ENCODE measurements around the gene TMEM175.

TMEM175 gene

DNA sequence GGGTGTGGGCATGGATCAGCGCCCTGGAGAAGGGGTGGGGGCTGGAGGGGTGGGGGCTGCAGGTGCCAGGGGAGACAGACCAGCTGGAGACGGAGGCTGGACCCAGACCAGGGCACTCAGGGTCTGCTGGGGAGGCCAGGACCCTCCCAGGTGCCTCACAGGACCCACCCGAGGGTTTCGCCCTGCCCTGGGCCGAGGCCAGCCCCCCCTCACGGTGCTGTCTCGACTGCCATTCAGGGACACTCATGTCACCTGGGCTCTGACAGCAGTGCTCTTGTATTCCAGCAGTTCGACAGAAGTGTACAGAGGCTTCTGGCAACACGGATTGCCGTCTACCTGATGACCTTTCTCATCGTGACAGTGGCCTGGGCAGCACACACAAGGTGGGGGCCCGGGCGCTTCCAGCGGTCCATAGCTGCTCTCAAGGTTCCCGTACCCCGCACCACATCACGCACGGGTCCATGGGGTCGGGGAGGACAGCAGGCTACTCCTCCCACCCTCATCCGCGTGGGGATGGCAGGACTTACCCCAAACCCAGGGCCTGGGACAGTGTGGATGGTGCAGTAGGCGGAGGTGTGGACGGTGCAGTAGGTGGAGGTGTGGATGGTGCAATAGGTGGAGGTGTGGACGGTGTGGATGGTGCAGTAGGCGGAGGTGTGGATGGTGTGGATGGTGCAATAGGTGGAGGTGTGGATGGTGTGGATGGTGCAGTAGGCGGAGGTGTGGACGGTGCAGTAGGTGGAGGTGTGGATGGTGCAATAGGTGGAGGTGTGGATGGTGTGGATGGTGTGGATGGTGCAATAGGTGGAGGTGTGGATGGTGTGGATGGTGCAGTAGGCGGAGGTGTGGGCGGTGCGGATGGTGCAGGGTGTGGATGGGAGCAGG, 18.1 kb downstream of the TMEM175 start:
- H3K9me3 ChIP-seq (ENCODE audit: insufficient read depth, low read depth, low read length), result no peaks in the 10 kb centered on the region
- 94% methylated on average over 30 of the region's 30 CpGs for WGBS
- H3K27me3 ChIP-seq (ENCODE audit: insufficient read depth, low read length), result peaks cover 2% of the 10 kb centered on the region; the same call in 1 of the 2 replicates
- H3K4me3 ChIP-seq (ENCODE audit: low read length), result no peak overlapping the region
- no peak overlapping the region for H3K9ac ChIP-seq (ENCODE audit: low read depth, low read length)
- H3K36me3 ChIP-seq (ENCODE audit: insufficient read depth, low read length), result no peaks in the 10 kb centered on the region
- peaks cover 7% of the 10 kb centered on the region; the same call in 1 of the 2 replicates for H3K4me1 ChIP-seq (ENCODE audit: insufficient read depth, low read length)
- H3K27ac ChIP-seq (ENCODE audit: low read depth, low read length), result no peak overlapping the region

- H3K9ac ChIP-seq (ENCODE audit: low read depth, low read length), result no peak overlapping the region; the same call in 1 of the 2 replicates
- WGBS, result 74% methylated on average over 7 of the region's 7 CpGs
- H3K36me3 ChIP-seq (ENCODE audit: insufficient read depth, low read length), result no peaks in the 10 kb centered on the region
- H3K4me1 ChIP-seq (ENCODE audit: insufficient read depth, low read length), result no peaks in the 10 kb centered on the region
- no peaks in the 10 kb centered on the region for H3K27me3 ChIP-seq (ENCODE audit: insufficient read depth, low read length)
- H3K9me3 ChIP-seq (ENCODE audit: insufficient read depth, low read depth, low read length), result no peaks in the 10 kb centered on the region
- no peak overlapping the region for H3K27ac ChIP-seq (ENCODE audit: low read depth, low read length)
- H3K4me3 ChIP-seq (ENCODE audit: low read length), result no peak overlapping the region
Measured at GRCh38 chr4:951186-951585, 18.9 kb downstream of the TMEM175 start.

DNA sequence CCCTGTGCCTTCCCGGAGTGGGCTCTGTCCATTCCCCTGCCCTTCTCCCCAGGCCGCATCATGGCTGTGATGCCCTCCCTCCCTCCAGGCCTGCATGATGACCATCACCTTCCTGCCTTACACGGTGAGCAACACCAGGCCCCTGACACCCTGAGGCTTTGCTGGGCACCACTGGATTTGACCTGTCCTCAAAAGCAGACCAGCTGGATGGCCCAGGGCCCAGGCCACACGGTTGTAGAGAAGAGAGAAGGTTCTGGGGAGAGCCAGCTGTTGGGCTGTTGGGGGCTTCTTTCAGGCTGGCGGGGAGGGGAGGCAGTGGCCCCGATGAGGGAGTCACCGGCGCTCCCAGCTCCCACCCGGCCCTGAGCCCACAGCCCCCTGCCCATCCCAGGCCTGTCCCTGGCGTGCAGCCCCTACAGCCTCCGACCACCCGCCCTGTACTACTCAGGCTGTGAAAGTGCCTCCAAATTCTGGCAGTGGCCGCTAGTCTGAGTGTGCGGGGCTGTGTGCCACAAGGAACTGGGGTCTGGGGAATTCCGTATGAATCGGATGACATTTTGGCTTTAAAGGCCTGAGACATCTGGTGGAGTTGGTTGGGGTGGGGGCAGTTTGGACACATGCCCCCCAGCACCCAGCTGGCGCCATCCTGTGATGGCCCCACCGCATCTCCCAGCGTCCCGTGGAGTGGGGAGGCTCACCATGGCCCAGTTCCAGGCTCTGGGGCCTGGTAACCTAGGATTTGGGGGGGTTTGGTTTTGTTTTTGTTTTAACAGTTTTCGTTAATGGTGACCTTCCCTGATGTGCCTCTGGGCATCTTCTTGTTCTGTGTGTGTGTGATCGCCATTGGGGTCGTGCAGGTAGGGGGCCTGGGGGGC, 19.6 kb downstream of the TMEM175 start:
- no peak overlapping the region for H3K27ac ChIP-seq (ENCODE audit: low read depth, low read length)
- no peaks in the 10 kb centered on the region for H3K27me3 ChIP-seq (ENCODE audit: insufficient read depth, low read length)
- no peaks in the 10 kb centered on the region for H3K36me3 ChIP-seq (ENCODE audit: insufficient read depth, low read length)
- no peaks in the 10 kb centered on the region for H3K4me1 ChIP-seq (ENCODE audit: insufficient read depth, low read length)
- H3K9ac ChIP-seq (ENCODE audit: low read depth, low read length), result no peak overlapping the region
- 91% methylated on average over 23 of the region's 23 CpGs for WGBS
- no peaks in the 10 kb centered on the region for H3K9me3 ChIP-seq (ENCODE audit: insufficient read depth, low read depth, low read length)
- H3K4me3 ChIP-seq (ENCODE audit: low read length), result no peak overlapping the region

DNA sequence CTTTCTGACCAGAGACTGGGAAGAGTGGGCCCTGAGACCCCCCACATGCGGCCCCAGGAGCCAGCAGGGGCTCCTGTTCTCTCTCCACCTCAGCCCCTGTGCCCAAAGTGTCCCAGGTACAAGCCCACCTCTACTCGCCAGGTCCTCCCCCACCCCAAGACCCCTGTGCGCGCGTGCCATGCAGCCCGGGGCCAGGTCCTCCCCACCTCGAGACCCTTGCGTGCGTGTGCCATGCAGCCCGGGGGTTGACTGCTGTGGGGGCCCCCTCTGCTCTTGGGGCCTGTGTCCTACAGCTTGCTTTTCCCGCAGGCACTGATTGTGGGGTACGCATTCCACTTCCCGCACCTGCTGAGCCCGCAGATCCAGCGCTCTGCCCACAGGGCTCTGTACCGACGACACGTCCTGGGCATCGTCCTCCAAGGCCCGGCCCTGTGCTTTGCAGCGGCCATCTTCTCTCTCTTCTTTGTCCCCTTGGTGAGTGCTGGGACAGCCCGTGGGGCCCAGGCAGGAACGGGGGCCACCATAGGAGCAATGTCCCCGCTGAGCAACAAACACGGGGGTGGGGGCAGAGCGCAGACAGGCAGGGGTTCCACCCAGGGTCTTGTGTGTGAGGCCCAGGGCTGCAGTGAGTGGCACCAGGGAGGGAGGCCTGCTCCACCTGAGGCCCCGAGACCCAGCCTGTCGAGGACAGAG, 20.8 kb downstream of the TMEM175 start:
- Histone ChIP-seq H3K27me3 (ENCODE audit: insufficient read depth, low read length) (no peaks in the 10 kb centered on the region), H3K9me3 (ENCODE audit: insufficient read depth, low read depth, low read length) (no peaks in the 10 kb centered on the region), H3K36me3 (ENCODE audit: insufficient read depth, low read length) (no peaks in the 10 kb centered on the region), H3K4me1 (ENCODE audit: insufficient read depth, low read length) (no peaks in the 10 kb centered on the region), H3K9ac (ENCODE audit: low read depth, low read length) (no peak overlapping the region), H3K27ac (ENCODE audit: low read depth, low read length) (no peak overlapping the region), H3K4me3 (ENCODE audit: low read length) (no peak overlapping the region)
- WGBS, result 96% methylated on average over 28 of the region's 28 CpGs

- Histone ChIP-seq H3K27ac (ENCODE audit: low read depth, low read length) (no peak overlapping the region), H3K9me3 (ENCODE audit: insufficient read depth, low read depth, low read length) (no peaks in the 10 kb centered on the region), H3K4me3 (ENCODE audit: low read length) (no peak overlapping the region), H3K36me3 (ENCODE audit: insufficient read depth, low read length) (no peaks in the 10 kb centered on the region), H3K27me3 (ENCODE audit: insufficient read depth, low read length) (no peaks in the 10 kb centered on the region), H3K4me1 (ENCODE audit: insufficient read depth, low read length) (no peaks in the 10 kb centered on the region), H3K9ac (ENCODE audit: low read depth, low read length) (no peak overlapping the region)
- 94% methylated on average over 13 of the region's 13 CpGs for WGBS
Measured at GRCh38 chr4:953574-953915, 21.3 kb downstream of the TMEM175 start.

DNA sequence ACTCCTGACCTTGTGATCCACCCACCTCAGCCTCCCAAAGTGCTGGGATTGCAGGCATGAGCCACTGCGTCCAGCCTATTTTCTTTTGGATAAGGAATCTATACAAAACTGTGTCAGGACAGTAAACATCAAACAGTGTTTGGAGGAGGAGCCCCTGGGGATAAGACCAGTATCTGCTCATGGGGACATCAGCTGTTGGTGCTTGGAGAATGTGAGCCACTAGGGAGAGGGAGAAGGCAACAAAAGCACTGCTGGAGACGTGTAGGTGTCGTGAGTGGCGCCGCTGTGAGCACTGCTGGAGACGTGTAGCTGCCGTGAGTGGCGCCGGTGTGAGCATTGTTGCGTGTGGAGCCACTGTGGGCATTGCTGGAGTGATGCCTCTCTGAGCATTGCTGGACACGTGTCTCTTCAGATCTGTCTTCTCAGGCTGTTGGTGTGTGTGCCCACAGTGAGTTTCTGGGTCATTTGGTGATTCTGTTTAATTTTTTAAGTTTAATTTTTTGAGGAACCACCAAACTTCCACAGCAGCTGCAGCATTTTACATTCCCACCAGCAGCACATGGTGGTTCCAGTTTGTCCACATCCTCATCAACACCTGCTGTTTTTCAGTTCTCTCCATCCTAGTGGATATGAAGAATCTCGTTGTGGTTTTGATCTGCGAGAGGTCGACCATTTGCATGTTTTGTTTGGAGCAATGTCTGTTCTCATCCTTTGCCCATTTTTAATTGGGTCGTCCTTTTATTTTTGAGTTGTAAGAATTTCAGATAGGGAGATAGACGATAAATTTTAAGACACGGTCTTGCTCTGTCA, 22.2 kb downstream of the TMEM175 start:
- H3K9ac ChIP-seq (ENCODE audit: low read depth, low read length), result no peak overlapping the region
- H3K36me3 ChIP-seq (ENCODE audit: insufficient read depth, low read length), result no peaks in the 10 kb centered on the region
- no peak overlapping the region for H3K27ac ChIP-seq (ENCODE audit: low read depth, low read length)
- no peaks in the 10 kb centered on the region for H3K9me3 ChIP-seq (ENCODE audit: insufficient read depth, low read depth, low read length)
- WGBS, result 93% methylated on average over 17 of the region's 17 CpGs
- H3K4me3 ChIP-seq (ENCODE audit: low read length), result no peak overlapping the region
- no peaks in the 10 kb centered on the region for H3K27me3 ChIP-seq (ENCODE audit: insufficient read depth, low read length)
- no peaks in the 10 kb centered on the region for H3K4me1 ChIP-seq (ENCODE audit: insufficient read depth, low read length)

DNA sequence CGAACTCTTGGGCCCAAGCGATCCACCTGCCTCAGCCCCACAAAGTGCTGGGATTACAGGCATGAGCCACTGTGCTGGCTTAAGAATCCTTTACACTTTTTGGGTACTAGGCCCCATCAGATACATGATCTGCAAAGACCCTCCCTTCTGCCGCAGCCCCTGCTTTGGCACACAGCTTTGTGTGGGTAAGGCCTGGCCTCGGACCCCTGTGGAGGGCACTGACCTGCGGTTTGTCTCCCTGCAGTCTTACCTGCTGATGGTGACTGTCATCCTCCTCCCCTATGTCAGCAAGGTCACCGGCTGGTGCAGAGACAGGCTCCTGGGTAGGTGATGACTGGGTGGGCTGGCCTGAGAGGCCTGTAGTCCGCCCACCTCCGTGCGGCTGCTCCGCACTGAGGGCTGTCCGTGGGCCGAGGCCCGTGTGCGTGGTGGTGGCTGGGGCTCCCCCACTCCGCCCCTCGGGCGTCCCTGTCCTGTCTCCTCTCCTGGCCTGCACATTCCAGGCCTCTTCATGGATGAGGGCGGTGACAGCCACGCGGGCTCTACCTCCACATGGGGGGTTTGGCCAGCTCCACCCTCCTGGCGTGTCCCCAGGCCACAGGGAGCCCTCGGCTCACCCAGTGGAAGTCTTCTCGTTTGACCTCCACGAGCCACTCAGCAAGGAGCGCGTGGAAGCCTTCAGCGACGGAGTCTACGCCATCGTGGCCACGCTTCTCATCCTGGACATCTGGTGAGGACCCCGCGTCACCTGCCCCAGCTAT, 23.1 kb downstream of the TMEM175 start:
- Histone ChIP-seq H3K36me3 (ENCODE audit: insufficient read depth, low read length) (no peaks in the 10 kb centered on the region), H3K4me3 (ENCODE audit: low read length) (no peak overlapping the region), H3K27ac (ENCODE audit: low read depth, low read length) (no peak overlapping the region), H3K4me1 (ENCODE audit: insufficient read depth, low read length) (no peaks in the 10 kb centered on the region), H3K27me3 (ENCODE audit: insufficient read depth, low read length) (no peaks in the 10 kb centered on the region), H3K9me3 (ENCODE audit: insufficient read depth, low read depth, low read length) (no peaks in the 10 kb centered on the region), H3K9ac (ENCODE audit: low read depth, low read length) (no peak overlapping the region)
- 93% methylated on average over 33 of the region's 33 CpGs for WGBS

- WGBS, result 85% methylated on average over 12 of the region's 12 CpGs
- no peak overlapping the region for H3K4me3 ChIP-seq (ENCODE audit: low read length)
- H3K36me3 ChIP-seq (ENCODE audit: insufficient read depth, low read length), result no peaks in the 10 kb centered on the region
- H3K9me3 ChIP-seq (ENCODE audit: insufficient read depth, low read depth, low read length), result no peaks in the 10 kb centered on the region
- no peaks in the 10 kb centered on the region for H3K27me3 ChIP-seq (ENCODE audit: insufficient read depth, low read length)
- no peak overlapping the region for H3K9ac ChIP-seq (ENCODE audit: low read depth, low read length)
- no peaks in the 10 kb centered on the region for H3K4me1 ChIP-seq (ENCODE audit: insufficient read depth, low read length)
- H3K27ac ChIP-seq (ENCODE audit: low read depth, low read length), result no peak overlapping the region
Measured at GRCh38 chr4:955931-956381, 23.7 kb downstream of the TMEM175 start.

DNA sequence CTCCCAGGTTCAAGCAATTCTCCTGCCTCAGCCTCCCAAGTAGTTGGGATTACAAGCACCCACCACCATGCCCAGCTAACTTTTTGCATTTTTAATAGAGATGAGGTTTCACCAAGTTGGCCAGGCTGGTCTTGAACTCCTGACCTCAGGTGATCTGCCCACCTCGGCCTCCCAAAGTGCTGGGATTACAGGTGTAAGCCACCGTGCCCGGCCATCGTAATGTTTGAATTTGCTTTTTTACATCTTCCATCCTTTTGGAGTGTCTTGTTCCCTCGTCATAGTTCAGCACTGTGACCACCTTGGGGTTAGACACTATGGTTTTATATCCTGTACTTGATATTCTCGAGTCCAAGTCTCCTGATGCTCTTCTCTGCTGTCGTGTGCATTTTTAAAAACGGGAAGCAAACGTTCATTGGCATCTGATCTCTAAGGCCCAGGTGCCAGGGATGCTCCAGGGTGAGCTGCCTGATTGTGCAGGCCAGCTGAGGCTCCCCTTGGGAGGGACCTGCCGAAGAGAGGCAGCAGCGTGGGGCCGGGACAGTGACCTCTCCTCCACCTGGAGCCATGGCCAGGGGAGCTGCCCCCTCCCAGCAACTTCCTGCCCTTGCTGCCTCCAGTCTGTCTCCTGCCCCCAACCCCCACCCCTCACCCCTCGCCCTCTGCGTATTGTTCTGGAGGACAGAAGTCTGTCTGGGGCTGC, 24.4 kb downstream of the TMEM175 start:
- Histone ChIP-seq H3K4me1 (ENCODE audit: insufficient read depth, low read length) (no peaks in the 10 kb centered on the region), H3K9me3 (ENCODE audit: insufficient read depth, low read depth, low read length) (no peaks in the 10 kb centered on the region), H3K9ac (ENCODE audit: low read depth, low read length) (no peak overlapping the region), H3K27ac (ENCODE audit: low read depth, low read length) (no peak overlapping the region), H3K36me3 (ENCODE audit: insufficient read depth, low read length) (no peaks in the 10 kb centered on the region), H3K27me3 (ENCODE audit: insufficient read depth, low read length) (no peaks in the 10 kb centered on the region), H3K4me3 (ENCODE audit: low read length) (no peak overlapping the region)
- 90% methylated on average over 14 of the region's 14 CpGs for WGBS
